Activated naive CD4-positive, alpha-beta T cell treated with anti-CD3 and anti-CD28 coated beads for 36 hours (primary cell): Measurements from ENCODE around the gene ZFYVE27. TPM values are rescaled to one million over a fixed set of nuclear protein-coding genes. Genes with fewer than 3 reads are reported as not detected.

Experiments used
- CTCF ChIA-PET: fragments of 350-600 bp; sonication (Branson Sonifier 250); formaldehyde crosslinking; loops from one replicate; lab custom pipeline; 2021; ENCODE audit warnings: antibody characterized with exemption; lab: Charles Lee
- DNase-seq: peaks from one replicate; pipeline ENCODE4 v3.0.0-alpha.2; 2020
- H3K27ac Mint-ChIP-seq: one replicate; pipeline ENCODE4 v1.8.0; 2021; ENCODE audit warnings: mild to moderate bottlenecking, mixed read lengths
- H3K27me3 Mint-ChIP-seq: one replicate; pipeline ENCODE4 v1.8.0; 2021; ENCODE audit warnings: low read depth, mixed read lengths
- H3K36me3 Mint-ChIP-seq: one replicate; pipeline ENCODE4 v1.8.0; 2021; ENCODE audit warnings: low read depth, mixed read lengths
- H3K4me1 Mint-ChIP-seq: one replicate; pipeline ENCODE4 v1.8.0; 2021; ENCODE audit warnings: low read depth, mixed read lengths
- H3K4me3 Mint-ChIP-seq: one replicate; pipeline ENCODE4 v1.8.0; 2021; ENCODE audit warnings: mild to moderate bottlenecking, moderate library complexity, mixed read lengths
- H3K9me3 Mint-ChIP-seq: one replicate; pipeline ENCODE4 v1.8.0; 2021; ENCODE audit warnings: mixed read lengths
- intact Hi-C: fragments of 100-400 bp; cut with micrococcal nuclease; formaldehyde crosslinking; loops from one replicate; pipeline ENCODE4 v1.15.1; 2023
- total RNA-seq, 2 experiments: library from RNA; stranded (reverse); gene quantifications; one replicate each; pipeline ENCODE4 v1.2.3, GENCODE V29; 2021

Gene ZFYVE27
- total RNA-seq, 2 experiments from 2014 or later, result 18.0 to 18.4 TPM

GRCh38 chr10:97734021-97734420 lies 2.9 kb upstream of the ZFYVE27 start:
- H3K27ac Mint-ChIP-seq, result no peak overlapping the region
- intact Hi-C loops, result loop anchor here (5.0 kb wide), 1 partner anchor 162 kb away; the partner anchor contains the start of gene ANKRD2
- H3K4me1 Mint-ChIP-seq, result peaks cover 23% of the 10 kb centered on the region
- no peak for DNase-seq
- H3K4me3 Mint-ChIP-seq, result no peak overlapping the region
- H3K36me3 Mint-ChIP-seq, result peaks cover 6% of the 10 kb centered on the region
- CTCF ChIA-PET, result interaction anchor here (0.6 to 15.1 kb wide), 10 partner anchors 11 to 138 kb away, joined by 4 to 178 read pairs (median 20); partner anchors contain the start of genes AVPI1 and MARVELD1
- no peaks in the 10 kb centered on the region for H3K9me3 Mint-ChIP-seq
- no peaks in the 10 kb centered on the region for H3K27me3 Mint-ChIP-seq

- peak overlapping the region; percentile 93 for H3K27ac Mint-ChIP-seq
- H3K36me3 Mint-ChIP-seq, result peaks cover 22% of the 10 kb centered on the region
- no peaks in the 10 kb centered on the region for H3K9me3 Mint-ChIP-seq
- intact Hi-C loops, result loop anchor here (2.0 kb wide), 3 partner anchors 104 to 398 kb away; partner anchors contain the start of genes MORN4, R3HCC1L and RRP12
- no peak for DNase-seq
- H3K4me3 Mint-ChIP-seq, result peak overlapping the region; percentile 92
- H3K4me1 Mint-ChIP-seq, result peaks cover 43% of the 10 kb centered on the region
- CTCF ChIA-PET, result interaction anchor here (0.5 to 15.1 kb wide), 12 partner anchors 12 to 196 kb away, joined by 3 to 178 read pairs (median 4); partner anchors contain the start of genes AVPI1 and MARVELD1
- no peaks in the 10 kb centered on the region for H3K27me3 Mint-ChIP-seq
Observed at GRCh38 chr10:97736403-97736901, 476 bp upstream of the ZFYVE27 start.

DNA sequence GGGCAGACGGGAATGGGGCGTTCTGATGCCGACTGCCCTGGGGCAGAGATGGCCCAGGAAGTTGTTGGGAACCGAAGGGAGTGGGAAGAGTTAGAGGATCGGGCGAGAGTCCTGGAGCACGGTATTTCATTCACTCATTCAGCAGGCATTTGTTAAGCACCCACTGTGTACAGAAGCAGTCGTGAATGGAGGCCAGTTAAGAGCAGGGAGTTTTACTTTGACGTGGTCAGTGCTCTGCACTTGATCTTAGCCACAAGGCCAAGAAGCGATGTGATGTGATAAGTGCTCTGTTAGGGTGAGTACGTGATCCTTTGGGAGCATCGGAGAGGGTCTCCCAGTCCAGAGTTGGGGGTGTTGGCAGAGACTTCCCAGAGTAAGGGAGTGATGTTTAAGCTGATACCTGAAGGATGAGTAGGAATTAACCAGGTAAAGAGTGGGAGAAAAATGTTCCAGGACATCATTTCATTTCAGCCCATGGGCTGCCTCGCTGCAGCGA lies 890 bp downstream of the ZFYVE27 start:
- Mint-ChIP-seq H3K27me3 (no peaks in the 10 kb centered on the region), H3K36me3 (peaks cover 25% of the 10 kb centered on the region), H3K4me1 (peaks cover 46% of the 10 kb centered on the region), H3K27ac (peak overlapping the region; percentile 93), H3K9me3 (no peaks in the 10 kb centered on the region), H3K4me3 (peak overlapping the region; percentile 92)
- CTCF ChIA-PET, result no interaction called here
- no peak for DNase-seq
- intact Hi-C loops, result loop anchor here (1.0 to 2.0 kb wide), 5 partner anchors 51 to 397 kb away; partner anchors contain the start of genes AVPI1, MMS19, MORN4 and R3HCC1L

- Mint-ChIP-seq H3K36me3 (peaks cover 28% of the 10 kb centered on the region), H3K27ac (peak overlapping the region; percentile 73), H3K9me3 (no peaks in the 10 kb centered on the region), H3K27me3 (no peaks in the 10 kb centered on the region), H3K4me3 (peak overlapping the region; percentile 92), H3K4me1 (peaks cover 49% of the 10 kb centered on the region)
- CTCF ChIA-PET, result interaction anchor here (0.9 kb wide), 2 partner anchors 9 to 29 kb away, joined by 3 to 6 read pairs; no protein-coding TSS in a partner anchor
- intact Hi-C loops, result no loop called here
- DNase-seq, result no peak
Observed at GRCh38 chr10:97738616-97739015, 1.7 kb downstream of the ZFYVE27 start.

DNA sequence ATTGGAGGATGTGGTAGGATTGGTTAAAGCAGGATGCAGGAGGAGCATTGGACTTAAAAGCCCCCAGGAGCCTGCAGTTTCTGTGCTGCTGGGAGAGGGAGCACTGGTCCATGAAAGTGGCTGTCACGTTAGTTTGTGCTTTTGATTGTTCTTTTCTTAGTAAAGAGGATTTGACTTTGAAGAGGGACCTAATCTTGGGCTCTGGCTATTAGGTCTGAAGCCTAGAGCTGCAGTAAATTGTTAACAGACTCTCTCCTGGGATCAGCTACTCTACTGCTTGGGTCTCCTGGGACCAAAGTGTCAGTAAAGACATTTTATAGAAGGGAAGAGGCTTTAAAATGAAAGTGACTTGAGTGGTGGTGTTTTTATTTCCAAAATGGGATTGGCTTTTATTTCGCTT lies 3.7 kb downstream of the ZFYVE27 start:
- Mint-ChIP-seq H3K27me3 (no peaks in the 10 kb centered on the region), H3K36me3 (peaks cover 38% of the 10 kb centered on the region), H3K9me3 (no peaks in the 10 kb centered on the region), H3K4me1 (peaks cover 50% of the 10 kb centered on the region), H3K4me3 (no peak overlapping the region), H3K27ac (no peak overlapping the region)
- intact Hi-C loops, result no loop called here
- CTCF ChIA-PET, result no interaction called here
- no peak for DNase-seq

DNA sequence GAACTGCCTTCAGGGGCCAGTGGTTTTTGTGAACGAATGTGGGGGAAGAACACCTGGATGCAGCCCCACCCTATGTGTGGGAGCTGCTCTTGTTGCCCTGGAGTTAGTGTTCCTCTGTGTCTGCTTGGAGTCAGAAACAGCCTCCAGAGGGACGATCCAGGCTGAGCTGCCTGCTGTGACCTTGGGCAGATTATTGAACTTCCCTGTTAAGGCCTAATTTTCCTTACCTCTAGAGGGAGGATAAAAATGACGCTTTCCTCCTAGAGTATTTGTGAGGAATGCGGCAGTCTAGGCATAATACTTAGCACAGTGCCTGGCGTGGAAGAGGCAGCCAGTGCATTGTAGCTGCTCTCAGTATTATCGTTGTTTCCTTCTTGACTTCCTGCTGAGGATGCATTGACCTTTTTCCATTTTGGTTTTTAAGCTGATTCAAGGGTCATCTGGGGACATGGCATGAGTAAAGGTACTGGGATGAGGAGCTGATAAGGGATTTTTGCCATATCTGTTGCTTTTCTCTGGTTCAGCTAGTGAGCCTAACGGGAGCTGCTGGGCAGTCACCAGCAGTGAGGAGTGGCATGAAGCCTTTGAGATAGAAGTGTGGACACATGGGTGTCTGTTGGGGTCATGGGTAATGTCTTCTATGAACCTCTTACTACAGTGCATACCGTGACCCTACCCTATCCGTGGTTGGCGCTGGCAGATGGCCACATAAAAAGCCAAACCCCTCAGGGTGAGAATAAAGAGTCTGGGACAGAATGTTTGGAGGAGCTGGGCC lies 6.4 kb downstream of the ZFYVE27 start:
- H3K9me3 Mint-ChIP-seq, result no peaks in the 10 kb centered on the region
- intact Hi-C loops, result no loop called here
- no peaks in the 10 kb centered on the region for H3K27me3 Mint-ChIP-seq
- CTCF ChIA-PET, result interaction anchor here (0.8 to 2.7 kb wide), 6 partner anchors 10 to 172 kb away, joined by 3 to 14 read pairs (median 7); no protein-coding TSS in a partner anchor
- no peak overlapping the region for H3K4me3 Mint-ChIP-seq
- H3K36me3 Mint-ChIP-seq, result peaks cover 40% of the 10 kb centered on the region
- H3K27ac Mint-ChIP-seq, result no peak overlapping the region
- H3K4me1 Mint-ChIP-seq, result peaks cover 31% of the 10 kb centered on the region
- no peak for DNase-seq

DNA sequence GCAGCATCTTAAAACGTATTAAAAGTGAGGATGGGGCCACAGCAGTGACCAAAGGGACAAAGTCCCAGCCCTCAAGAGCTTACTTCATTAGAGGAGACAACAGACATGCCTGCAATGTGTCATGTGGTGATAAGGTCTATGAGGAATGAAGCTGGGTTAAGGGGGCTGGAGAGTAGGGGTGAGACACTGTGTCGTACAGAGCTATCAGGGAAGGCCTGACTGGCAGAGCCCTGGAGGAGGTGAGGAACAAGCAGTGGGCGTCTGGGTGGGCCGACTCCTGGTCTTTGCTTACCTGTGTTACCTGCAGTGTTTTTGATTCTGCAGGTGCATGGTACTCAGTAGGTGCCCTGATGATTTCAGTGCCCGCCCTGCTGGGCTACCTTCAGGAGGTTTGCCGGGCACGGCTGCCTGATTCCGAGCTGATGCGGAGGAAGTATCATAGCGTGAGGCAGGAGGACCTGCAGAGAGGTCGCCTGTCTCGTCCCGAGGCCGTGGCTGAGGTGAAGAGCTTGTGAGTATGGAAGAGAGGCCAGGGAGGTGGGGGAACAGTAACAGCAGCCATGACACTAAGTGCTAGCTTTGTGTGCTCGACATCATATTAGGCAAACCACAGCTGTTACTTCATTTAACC lies 7.6 kb downstream of the ZFYVE27 start:
- Mint-ChIP-seq H3K36me3 (peaks cover 43% of the 10 kb centered on the region), H3K4me3 (no peak overlapping the region), H3K9me3 (no peaks in the 10 kb centered on the region), H3K4me1 (peaks cover 26% of the 10 kb centered on the region), H3K27me3 (no peaks in the 10 kb centered on the region), H3K27ac (no peak overlapping the region)
- DNase-seq, result no peak
- CTCF ChIA-PET, result interaction anchor here (0.6 to 2.7 kb wide), 11 partner anchors 8 to 419 kb away, joined by 3 to 14 read pairs (median 4); partner anchors contain the start of gene AVPI1
- intact Hi-C loops, result no loop called here

DNA sequence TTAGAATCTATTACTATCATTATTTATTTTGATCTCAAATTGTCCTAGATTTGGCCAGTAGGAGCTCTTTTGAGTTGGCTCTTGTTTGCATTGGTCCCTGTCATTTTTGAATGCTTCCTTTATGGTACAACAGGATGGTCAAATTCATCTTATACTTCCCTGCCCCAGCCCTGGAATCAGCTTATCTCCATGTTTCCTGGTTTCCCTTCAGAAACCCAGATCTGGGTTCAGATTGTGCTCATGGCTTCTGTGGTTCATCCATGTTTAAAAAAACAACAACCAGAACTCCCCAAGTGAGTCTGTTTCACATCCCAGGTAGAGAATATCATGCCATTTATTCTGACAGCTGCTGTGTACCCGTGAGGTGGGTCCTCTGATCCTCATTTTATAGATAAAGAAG lies 10.6 kb downstream of the ZFYVE27 start:
- no peaks in the 10 kb centered on the region for H3K27me3 Mint-ChIP-seq
- H3K4me1 Mint-ChIP-seq, result peaks cover 4% of the 10 kb centered on the region
- no peak for DNase-seq
- no peaks in the 10 kb centered on the region for H3K9me3 Mint-ChIP-seq
- H3K36me3 Mint-ChIP-seq, result peaks cover 37% of the 10 kb centered on the region
- CTCF ChIA-PET, result interaction anchor here (0.7 to 3.0 kb wide), 5 partner anchors 9 to 46 kb away, joined by 3 to 10 read pairs (median 6); no protein-coding TSS in a partner anchor
- H3K27ac Mint-ChIP-seq, result no peak overlapping the region
- intact Hi-C loops, result no loop called here
- H3K4me3 Mint-ChIP-seq, result no peak overlapping the region

- Mint-ChIP-seq H3K4me1 (peaks cover 2% of the 10 kb centered on the region), H3K27ac (no peak overlapping the region), H3K27me3 (no peaks in the 10 kb centered on the region), H3K4me3 (no peak overlapping the region), H3K9me3 (no peaks in the 10 kb centered on the region), H3K36me3 (peaks cover 40% of the 10 kb centered on the region)
- intact Hi-C loops, result no loop called here
- CTCF ChIA-PET, result interaction anchor here (0.8 to 3.0 kb wide), 5 partner anchors 9 to 47 kb away, joined by 4 to 10 read pairs (median 6); no protein-coding TSS in a partner anchor
- no peak for DNase-seq
Observed at GRCh38 chr10:97748116-97748515, 11.2 kb downstream of the ZFYVE27 start.

DNA sequence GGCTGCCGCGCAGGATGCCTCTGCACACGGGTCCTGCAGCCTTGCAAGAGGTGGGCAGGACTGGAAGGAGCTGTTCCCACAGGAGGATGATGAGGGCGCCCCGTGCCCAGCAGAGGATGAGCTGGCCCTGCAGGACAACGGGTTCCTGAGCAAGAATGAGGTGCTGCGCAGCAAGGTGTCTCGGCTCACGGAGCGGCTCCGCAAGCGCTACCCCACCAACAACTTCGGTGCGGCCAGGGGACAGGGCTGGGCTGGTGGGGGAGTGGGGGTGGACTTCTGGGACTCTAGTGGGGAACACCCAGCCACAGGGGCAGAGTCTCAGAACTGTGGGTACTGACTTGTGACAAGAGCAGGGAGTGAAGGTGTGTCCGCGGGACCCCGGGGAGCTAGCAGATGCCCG lies 16.0 kb downstream of the ZFYVE27 start:
- CTCF ChIA-PET, result interaction anchor here (0.9 to 1.6 kb wide), 4 partner anchors 9 to 52 kb away, joined by 3 to 4 read pairs (median 4); no protein-coding TSS in a partner anchor
- intact Hi-C loops, result no loop called here
- no peak for DNase-seq
- H3K27me3 Mint-ChIP-seq, result no peaks in the 10 kb centered on the region
- H3K4me1 Mint-ChIP-seq, result no peaks in the 10 kb centered on the region
- H3K9me3 Mint-ChIP-seq, result no peaks in the 10 kb centered on the region
- no peak overlapping the region for H3K27ac Mint-ChIP-seq
- peaks cover 41% of the 10 kb centered on the region for H3K36me3 Mint-ChIP-seq
- no peak overlapping the region for H3K4me3 Mint-ChIP-seq

GRCh38 chr10:97754726-97755125 lies 17.8 kb downstream of the ZFYVE27 start:
- no peaks in the 10 kb centered on the region for H3K4me1 Mint-ChIP-seq
- no peak for DNase-seq
- intact Hi-C loops, result no loop called here
- H3K27me3 Mint-ChIP-seq, result no peaks in the 10 kb centered on the region
- H3K27ac Mint-ChIP-seq, result no peak overlapping the region
- no peak overlapping the region for H3K4me3 Mint-ChIP-seq
- CTCF ChIA-PET, result interaction anchor here (0.6 to 1.4 kb wide), 3 partner anchors 9 to 101 kb away, joined by 3 to 5 read pairs (median 4); no protein-coding TSS in a partner anchor
- H3K36me3 Mint-ChIP-seq, result peaks cover 36% of the 10 kb centered on the region
- no peaks in the 10 kb centered on the region for H3K9me3 Mint-ChIP-seq
